ENCODE measurements around the gene SMARCA2.
A peak's percentile ranks its signal among the peaks of the same experiment; 100 is the strongest.

SMARCA2 gene

DNA sequence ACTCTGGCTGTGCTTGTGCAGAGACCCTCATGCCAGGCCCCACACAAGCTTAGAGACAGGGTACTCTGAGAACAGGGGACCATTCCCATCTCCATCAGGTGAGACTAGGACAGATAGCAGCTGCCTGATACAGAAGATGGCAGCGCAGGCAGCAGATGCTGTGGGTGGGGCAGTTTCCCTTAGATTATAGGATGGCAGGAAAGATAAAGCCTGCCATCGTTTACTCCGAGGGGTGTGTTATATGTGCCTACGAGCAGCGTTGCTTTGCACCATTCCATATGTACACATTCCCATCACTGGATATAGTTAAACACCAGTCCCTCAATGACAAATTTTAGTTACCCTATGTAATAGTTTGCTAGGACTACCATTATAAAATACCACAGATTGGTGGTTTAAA, 135.2 kb downstream of the SMARCA2 start:
- no peak for DNase-seq

- no peak for DNase-seq
These were observed 136.0 kb downstream of the SMARCA2 start for GRCh38 chr9:2151171-2151570.

GRCh38 chr9:2152966-2153629, 138.0 kb downstream of the SMARCA2 start:
- no peak for DNase-seq

DNA sequence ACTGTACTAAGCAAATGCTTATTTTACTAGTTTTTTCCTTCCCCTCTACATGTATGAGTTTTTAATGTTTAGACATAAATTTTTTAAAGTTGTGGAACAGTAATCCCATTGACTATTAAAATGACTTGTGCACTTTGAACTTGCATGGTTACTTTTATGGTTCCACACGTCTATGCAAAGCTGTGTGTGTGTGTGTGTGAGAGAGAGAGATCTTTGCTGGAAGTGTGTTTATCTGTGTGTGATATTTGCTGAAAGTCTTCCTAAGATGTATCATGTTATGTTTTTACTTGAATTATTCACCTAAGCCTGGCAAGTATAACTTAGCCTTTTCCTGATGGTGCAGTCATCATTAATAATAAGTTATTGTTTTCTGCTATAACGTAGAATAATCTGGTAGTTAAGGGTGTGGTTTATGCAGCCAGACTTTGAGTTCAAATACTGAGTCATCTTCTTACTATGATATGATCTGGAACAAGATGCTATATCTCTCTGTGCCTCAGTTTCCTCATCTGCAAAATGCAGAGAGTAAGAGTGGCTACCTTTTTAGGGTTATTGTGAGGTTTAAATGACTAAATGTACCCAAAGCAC, 138.6 kb downstream of the SMARCA2 start:
- DNase-seq, result no peak

- DNase-seq, result no peak
These were observed 139.6 kb downstream of the SMARCA2 start for GRCh38 chr9:2154731-2155130.

- DNase-seq, result no peak
These were observed 140.8 kb downstream of the SMARCA2 start for GRCh38 chr9:2155966-2156365.

GRCh38 chr9:2157277-2158110, 142.3 kb downstream of the SMARCA2 start:
- DNase-seq, result peak; percentile 55

DNA sequence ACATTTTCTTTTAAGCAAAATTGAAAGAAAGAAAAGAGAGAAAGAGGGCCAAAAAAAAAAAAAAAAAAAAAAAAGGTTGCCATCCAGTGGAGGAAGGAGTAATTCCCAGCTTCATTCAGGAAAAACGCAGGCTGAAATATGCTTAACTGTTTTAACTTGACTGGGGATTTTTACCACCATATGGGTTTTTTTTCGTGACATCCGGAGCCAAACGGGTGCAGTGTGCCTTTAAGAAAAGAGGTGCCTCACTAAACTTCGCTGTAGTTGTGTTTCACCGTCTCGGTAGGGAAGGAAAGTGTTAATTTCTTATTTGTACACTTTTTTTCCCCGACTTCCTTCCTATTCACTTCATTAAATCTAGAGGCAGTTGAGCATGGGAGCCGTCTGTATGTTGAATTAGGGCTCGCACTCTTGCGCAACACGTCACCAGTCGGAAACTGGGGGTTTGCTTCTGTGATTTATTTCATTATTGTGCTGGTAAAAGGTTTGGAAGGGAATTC, 143.0 kb downstream of the SMARCA2 start:
- DNase-seq, result peak; percentile 64

DNA sequence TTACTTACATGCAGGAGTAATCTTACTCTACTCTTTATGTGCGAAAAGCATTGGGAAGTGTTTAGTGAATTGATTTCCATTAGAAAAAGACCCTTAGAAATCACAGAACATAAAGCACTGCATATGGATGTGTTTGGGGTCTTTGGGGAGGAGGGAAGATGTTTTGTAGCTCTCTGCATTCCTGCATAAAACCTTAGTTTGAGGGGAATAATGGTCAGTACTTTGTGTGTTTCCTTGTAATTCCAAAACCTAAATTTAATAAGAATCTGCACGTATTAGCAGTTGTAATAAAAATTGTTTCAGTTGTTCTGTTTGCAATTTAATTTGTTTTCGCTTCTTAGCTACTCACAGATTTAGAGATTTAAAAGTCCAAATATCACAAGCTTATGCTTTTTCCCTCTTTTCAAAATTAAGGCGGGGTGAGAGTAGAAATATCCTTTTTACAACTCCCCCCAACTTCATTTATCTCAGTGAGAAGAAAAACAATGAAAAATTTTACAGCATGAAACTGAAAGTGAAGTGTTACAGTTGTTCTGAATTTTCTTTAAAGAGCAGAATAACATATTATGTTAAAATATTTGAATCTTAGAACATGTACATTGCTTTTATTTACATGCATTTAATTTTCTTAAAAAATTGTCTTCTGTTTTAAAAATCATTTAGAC, 143.8 kb downstream of the SMARCA2 start:
- DNase-seq, result no peak

- DNase-seq, result peak; percentile 28
These were observed 144.6 kb downstream of the SMARCA2 start for GRCh38 chr9:2159521-2160454.

GRCh38 chr9:2161661-2162060, 146.5 kb downstream of the SMARCA2 start:
- no peak for DNase-seq

- DNase-seq, result no peak
These were observed 148.2 kb downstream of the SMARCA2 start for GRCh38 chr9:2163231-2163885.

DNA sequence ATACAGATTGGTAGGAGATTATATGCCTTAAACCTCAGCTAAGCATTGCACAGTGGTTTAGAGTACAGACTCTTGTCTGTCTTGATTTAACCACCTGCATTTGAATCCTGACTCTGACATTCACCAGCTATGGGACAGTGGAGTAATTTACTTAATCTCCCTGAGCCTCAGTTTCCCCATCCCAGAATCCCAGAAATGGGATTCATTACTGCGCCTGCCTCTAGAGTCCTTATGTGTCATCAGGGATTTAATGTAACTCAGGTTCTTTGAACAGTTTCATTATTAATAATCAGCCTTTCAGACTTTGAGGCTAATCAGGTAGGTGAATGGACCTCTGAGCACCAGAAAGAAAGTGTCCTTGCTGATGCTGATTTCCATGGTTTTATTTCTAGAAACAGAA, 149.1 kb downstream of the SMARCA2 start:
- DNase-seq, result no peak

DNA sequence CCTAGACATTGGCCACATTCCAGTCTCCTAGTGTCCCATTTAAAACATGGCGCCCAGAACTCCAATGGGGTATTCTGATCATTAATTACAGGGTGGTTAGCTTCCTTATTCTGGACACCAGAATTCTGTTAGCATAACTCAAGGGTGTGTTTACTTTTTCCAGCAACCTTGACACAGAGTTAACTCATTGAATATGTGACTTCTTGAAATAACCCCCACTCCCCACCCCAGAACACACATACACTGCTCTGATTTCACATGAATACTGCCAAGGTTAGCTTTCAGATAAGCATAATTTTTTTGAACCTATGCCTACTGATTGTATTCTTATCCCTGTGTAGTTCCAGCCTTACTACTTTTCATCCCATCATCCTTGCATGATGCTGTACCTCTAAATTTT, 151.1 kb downstream of the SMARCA2 start:
- no peak for DNase-seq

DNA sequence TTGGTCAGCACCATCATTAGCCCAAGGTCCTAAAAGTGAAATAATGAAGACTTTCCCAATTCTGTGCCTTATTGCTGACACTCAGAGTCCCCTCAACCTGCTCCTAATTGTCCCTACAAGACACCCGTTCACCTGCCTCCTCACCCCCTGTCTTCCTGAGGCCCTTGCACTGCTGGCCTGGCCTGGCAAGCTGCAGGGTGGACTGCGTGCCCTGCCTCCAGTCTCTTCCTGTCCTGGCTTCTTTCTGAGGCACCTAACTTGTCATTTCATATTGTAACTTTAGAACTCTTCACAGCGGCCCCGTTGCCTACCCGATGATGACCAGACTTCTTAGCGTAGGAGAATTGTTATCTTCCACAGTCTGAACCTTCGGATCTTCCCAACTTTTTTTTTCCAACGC, 153.9 kb downstream of the SMARCA2 start:
- no peak for DNase-seq

DNA sequence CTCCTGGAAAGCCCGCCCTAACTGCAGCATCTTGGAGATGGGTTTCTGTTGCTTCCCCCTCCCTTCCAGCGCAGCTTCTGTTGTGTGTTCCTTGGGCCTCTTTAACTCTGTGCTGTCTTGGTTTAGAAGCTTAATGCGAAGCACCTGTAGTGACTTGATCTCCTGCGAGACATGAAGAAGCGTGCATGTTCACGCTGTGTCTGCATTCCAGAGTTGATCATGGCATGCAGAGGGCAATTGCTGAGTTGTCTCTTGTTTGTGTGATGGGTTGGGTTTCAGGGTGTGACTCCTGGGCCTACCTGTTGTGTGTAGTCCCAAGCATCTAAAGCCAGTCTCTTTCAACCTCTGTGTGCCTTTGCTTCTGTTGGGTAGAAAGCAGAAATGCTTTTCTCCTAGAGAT, 155.6 kb downstream of the SMARCA2 start:
- no peak for DNase-seq

DNA sequence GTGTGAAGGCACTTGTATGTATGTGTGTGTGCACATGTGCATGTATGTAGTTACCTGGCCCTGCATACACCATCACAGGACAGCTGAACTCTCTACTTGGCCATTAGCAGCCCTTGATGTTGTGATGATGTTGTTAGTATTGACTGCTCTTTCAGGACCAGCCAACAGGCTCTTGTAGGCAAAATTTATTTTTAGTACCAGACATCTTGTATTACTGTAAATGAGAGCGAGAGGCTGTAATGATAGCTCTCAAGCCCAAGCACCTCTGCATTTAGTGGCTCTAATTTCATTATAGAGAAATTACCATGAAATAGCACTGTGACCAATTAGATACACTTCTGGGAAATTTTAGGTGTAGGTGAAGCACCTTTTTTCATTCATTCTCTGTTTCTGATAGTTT, 158.0 kb downstream of the SMARCA2 start:
- no peak for DNase-seq

GRCh38 chr9:2173861-2174260, 158.7 kb downstream of the SMARCA2 start:
- no peak for DNase-seq

DNA sequence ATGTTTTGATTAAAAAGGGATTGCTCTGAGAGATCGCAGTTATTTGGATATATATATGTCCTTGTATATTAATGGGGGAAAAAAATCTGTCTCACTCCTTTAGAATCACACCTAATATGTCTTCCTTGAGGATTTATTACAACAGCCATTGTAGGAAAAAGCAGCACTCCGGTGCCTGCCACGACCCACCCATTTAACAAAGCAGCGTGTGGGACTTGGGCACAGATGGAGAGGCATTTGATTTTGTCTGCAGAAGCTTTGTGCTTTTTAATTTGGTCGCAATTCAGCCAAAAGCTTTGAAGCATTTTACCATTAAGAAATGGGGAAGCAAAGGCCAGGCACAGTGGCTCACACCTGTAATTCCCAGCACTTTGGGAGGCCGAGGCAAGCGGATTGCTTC, 159.2 kb downstream of the SMARCA2 start:
- no peak for DNase-seq

DNA sequence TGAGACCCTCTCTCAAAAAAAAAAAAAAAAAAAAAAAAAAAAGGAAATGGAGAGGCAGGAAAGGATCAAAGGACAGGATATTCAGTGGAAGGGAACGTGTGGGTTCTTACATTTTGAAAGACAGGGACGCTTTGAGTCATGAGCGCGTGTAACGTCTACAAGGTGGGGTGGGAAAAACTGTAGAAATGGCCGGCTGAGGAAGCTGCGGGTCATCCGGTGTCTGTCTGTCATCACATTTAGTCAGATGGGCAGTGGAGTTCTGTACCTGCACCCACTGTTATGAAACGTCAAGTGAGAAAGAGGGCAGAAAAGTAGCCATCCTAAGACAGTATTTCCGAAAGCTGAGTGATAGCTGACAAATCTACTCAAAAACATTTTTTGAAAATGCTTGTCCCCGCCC, 159.8 kb downstream of the SMARCA2 start:
- DNase-seq, result no peak

DNA sequence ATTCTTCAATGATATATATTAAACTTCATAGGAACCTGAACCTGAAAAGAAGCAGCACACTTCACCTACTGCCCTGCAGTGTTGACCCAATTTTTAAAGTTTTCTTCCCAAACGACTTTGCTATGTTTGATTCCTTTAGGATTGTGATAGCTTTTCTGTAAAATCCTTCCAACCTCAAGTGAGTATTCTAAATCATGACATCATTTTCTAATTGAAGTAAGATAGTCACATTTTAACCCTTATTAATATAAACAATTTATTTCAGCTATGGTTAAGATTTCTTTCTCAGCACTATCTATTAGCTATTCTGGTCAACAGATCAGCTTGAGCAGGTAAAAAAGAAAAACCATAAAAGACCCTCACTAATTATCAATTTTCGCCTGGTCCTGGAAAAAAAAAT, 162.0 kb downstream of the SMARCA2 start:
- DNase-seq, result no peak

Measured in left hindlimb (tissue), 1 donor.